Tibial nerve (tissue), 4 donors: ENCODE results near the gene SLAMF8.

Experiments used
- CTCF ChIP-seq, 5 experiments: fragments of 200-600 bp in 3 of 5; fragments of 450-650 bp in 2 of 5; sonication (generic) in 3 of 5; IDR thresholded peaks; one replicate each; pipeline ENCODE4 v1.5.1; 2016 to 2019; ENCODE audit warnings: antibody characterized with exemption in 5 of 5, mild to moderate bottlenecking in 3 of 5, moderate library complexity in 2 of 5
- EP300 ChIP-seq, 2 donors: sonication (generic); formaldehyde crosslinking; IDR thresholded peaks; one replicate each; pipeline ENCODE4 v1.6.1; 2017; ENCODE audit warnings: antibody characterized with exemption in 2 of 2, mild to moderate bottlenecking in 1 of 2
- POLR2A ChIP-seq, 2 donors: fragments of 450-650 bp; IDR thresholded peaks; one replicate each; pipeline ENCODE4 v1.6.1; 2017; ENCODE audit warnings: antibody characterized with exemption in 2 of 2, mild to moderate bottlenecking in 2 of 2, moderate library complexity in 2 of 2

GRCh38 chr1:159798893-159799292 is 27.8 kb upstream of the SLAMF8 start:
- TF ChIP-seq CTCF (IDR thresholded peaks at IDR 0.05) (peak; percentile 46 to 82 (median 64)), POLR2A (IDR thresholded peaks at IDR 0.05) (no peak), EP300 (IDR thresholded peaks at IDR 0.05) (no peak)
